ENCODE data around the gene CCDC90B.

The CCDC90B gene

GRCh38 chr11:83252941-83253340, 33.2 kb downstream of the CCDC90B start:
- POLR2A ChIA-PET, result no interaction called here
- no peak overlapping the region for H3K27ac ChIP-seq (ENCODE audit: extremely low read depth, low read depth, low read length)
- peaks cover 0 to 14% of the 10 kb centered on the region in 2 experiments; a peak in 1 of 3 replicates for H3K36me3 ChIP-seq (ENCODE audit: control insufficient read depth in 2 of 2, insufficient read depth in 1 of 2, low read length in 2 of 2)
- TF ChIP-seq ZFP37 (tag by site-specific recombination; IDR thresholded peaks at IDR 0.05), result no peak
- CTCF ChIA-PET, result interaction anchor here (0.6 kb wide), 1 partner anchor 15 kb away, joined by 3 read pairs; no protein-coding TSS in a partner anchor
- H3K9me3 ChIP-seq (ENCODE audit: control insufficient read depth, insufficient read depth, low read depth, low read length), result no peaks in the 10 kb centered on the region
- H3K4me1 ChIP-seq (ENCODE audit: control insufficient read depth, insufficient read depth, low read length), result no peaks in the 10 kb centered on the region
- H3K4me3 ChIP-seq (ENCODE audit: low read depth, low read length), result no peak overlapping the region

- Histone ChIP-seq H3K27ac (ENCODE audit: extremely low read depth, low read depth, low read length) (no peak overlapping the region), H3K4me3 (ENCODE audit: low read depth, low read length) (no peak overlapping the region), H3K36me3 (ENCODE audit: control insufficient read depth in 2 of 2, insufficient read depth in 1 of 2, low read length in 2 of 2) (peaks cover 0 to 8% of the 10 kb centered on the region in 2 experiments; a peak in 1 of 3 replicates), H3K9me3 (ENCODE audit: control insufficient read depth, insufficient read depth, low read depth, low read length) (no peaks in the 10 kb centered on the region), H3K4me1 (ENCODE audit: control insufficient read depth, insufficient read depth, low read length) (no peaks in the 10 kb centered on the region)
- TF ChIP-seq ZNF561 (tag by site-specific recombination; IDR thresholded peaks at IDR 0.05; ENCODE audit: borderline replicate concordance) (no peak), ZNF645 (tag by site-specific recombination; IDR thresholded peaks at IDR 0.05) (no peak), ZNF146 (tag by site-specific recombination; IDR thresholded peaks at IDR 0.05) (peak; percentile 68; the same call in 1 of the 2 replicates)
- POLR2A ChIA-PET, result no interaction called here
- CTCF ChIA-PET, result interaction anchor here (0.6 kb wide), 2 partner anchors 14 to 1020 kb away, joined by 3 read pairs; no protein-coding TSS in a partner anchor
These were observed 33.9 kb downstream of the CCDC90B start for GRCh38 chr11:83252266-83252665.

- Histone ChIP-seq H3K4me3 (ENCODE audit: low read depth, low read length) (no peak overlapping the region), H3K27ac (ENCODE audit: extremely low read depth, low read depth, low read length) (no peak overlapping the region), H3K9me3 (ENCODE audit: control insufficient read depth, insufficient read depth, low read depth, low read length) (no peaks in the 10 kb centered on the region), H3K4me1 (ENCODE audit: control insufficient read depth, insufficient read depth, low read length) (no peaks in the 10 kb centered on the region), H3K36me3 (ENCODE audit: control insufficient read depth in 2 of 2, insufficient read depth in 1 of 2, low read length in 2 of 2) (peaks cover 0 to 4% of the 10 kb centered on the region in 2 experiments; a peak in 1 of 3 replicates)
- ChIA-PET POLR2A (interaction anchor here (0.6 to 1.0 kb wide), 2 partner anchors 83 to 350 kb away, joined by 3 read pairs; partner anchors contain the start of gene PRCP), CTCF (interaction anchor here (0.5 to 3.8 kb wide), 48 partner anchors 8 to 566 kb away, joined by 3 to 34 read pairs (median 4); partner anchors contain the start of gene FAM181B)
- no peak for TF ChIP-seq ZBTB26 (tag by site-specific recombination; optimal IDR thresholded peaks at IDR 0.05)
- TF ChIP-seq ZNF138 (tag by site-specific recombination; IDR thresholded peaks at IDR 0.05; ENCODE audit: borderline replicate concordance), result no peak
- TF ChIP-seq ZNF707 (tag by site-specific recombination; IDR thresholded peaks at IDR 0.05), result no peak
- no peak for TF ChIP-seq ZNF324 (tag by site-specific recombination; IDR thresholded peaks at IDR 0.05)
- peak; percentile 48 for TF ChIP-seq ZNF654 (tag by site-specific recombination; IDR thresholded peaks at IDR 0.05; ENCODE audit: low read depth)
These were observed 36.1 kb downstream of the CCDC90B start for GRCh38 chr11:83249972-83250593.

- H3K4me1 ChIP-seq (ENCODE audit: control insufficient read depth, insufficient read depth, low read length), result no peaks in the 10 kb centered on the region
- ChIA-PET CTCF (interaction anchor here (0.6 to 3.8 kb wide), 30 partner anchors 7 to 567 kb away, joined by 3 to 34 read pairs (median 4); partner anchors contain the start of gene FAM181B), POLR2A (interaction anchor here (0.6 to 1.0 kb wide), 2 partner anchors 82 to 349 kb away, joined by 3 read pairs; partner anchors contain the start of gene PRCP)
- no peak overlapping the region for H3K4me3 ChIP-seq (ENCODE audit: low read depth, low read length)
- no peak overlapping the region for H3K27ac ChIP-seq (ENCODE audit: extremely low read depth, low read depth, low read length)
- no peak for TF ChIP-seq ZNF610 (tag by site-specific recombination; IDR thresholded peaks at IDR 0.05; ENCODE audit: borderline replicate concordance)
- no peak for TF ChIP-seq ZNF776 (tag by site-specific recombination; IDR thresholded peaks at IDR 0.05; ENCODE audit: borderline replicate concordance)
- TF ChIP-seq REST (tag by site-specific recombination; IDR thresholded peaks at IDR 0.05), result no peak
- no peak for TF ChIP-seq ZNF621 (tag by site-specific recombination; IDR thresholded peaks at IDR 0.05)
- no peak for TF ChIP-seq ZNF514 (tag by site-specific recombination; IDR thresholded peaks at IDR 0.05)
- TF ChIP-seq ZNF266 (tag by site-specific recombination; IDR thresholded peaks at IDR 0.05; ENCODE audit: low read depth), result no peak
- no peak for TF ChIP-seq ZNF121 (tag by site-specific recombination; IDR thresholded peaks at IDR 0.05)
- H3K36me3 ChIP-seq (ENCODE audit: control insufficient read depth in 2 of 2, insufficient read depth in 1 of 2, low read length in 2 of 2), result peaks cover 0 to 4% of the 10 kb centered on the region in 2 experiments; a peak in 1 of 3 replicates
- H3K9me3 ChIP-seq (ENCODE audit: control insufficient read depth, insufficient read depth, low read depth, low read length), result no peaks in the 10 kb centered on the region
These were observed 36.7 kb downstream of the CCDC90B start for GRCh38 chr11:83249445-83249844.

Measured in HEK293 (cell line).